GM21737 (cell line): Measurements from ENCODE around the gene AQP3.
"Not testable (repeated sequence)": the region's sequence is repeated elsewhere in the genome, so short reads cannot be mapped to it uniquely, and the experiment has no call there.

ENCODE experiments used
- ATAC-seq: cut with Tn5 transposase; IDR thresholded peaks from one replicate; pipeline ENCODE4 v1.9.1; 2021; ENCODE audit warnings: mild to moderate bottlenecking, moderate library complexity; ENCODE audit not compliant: unreplicated experiment

The AQP3 gene

DNA sequence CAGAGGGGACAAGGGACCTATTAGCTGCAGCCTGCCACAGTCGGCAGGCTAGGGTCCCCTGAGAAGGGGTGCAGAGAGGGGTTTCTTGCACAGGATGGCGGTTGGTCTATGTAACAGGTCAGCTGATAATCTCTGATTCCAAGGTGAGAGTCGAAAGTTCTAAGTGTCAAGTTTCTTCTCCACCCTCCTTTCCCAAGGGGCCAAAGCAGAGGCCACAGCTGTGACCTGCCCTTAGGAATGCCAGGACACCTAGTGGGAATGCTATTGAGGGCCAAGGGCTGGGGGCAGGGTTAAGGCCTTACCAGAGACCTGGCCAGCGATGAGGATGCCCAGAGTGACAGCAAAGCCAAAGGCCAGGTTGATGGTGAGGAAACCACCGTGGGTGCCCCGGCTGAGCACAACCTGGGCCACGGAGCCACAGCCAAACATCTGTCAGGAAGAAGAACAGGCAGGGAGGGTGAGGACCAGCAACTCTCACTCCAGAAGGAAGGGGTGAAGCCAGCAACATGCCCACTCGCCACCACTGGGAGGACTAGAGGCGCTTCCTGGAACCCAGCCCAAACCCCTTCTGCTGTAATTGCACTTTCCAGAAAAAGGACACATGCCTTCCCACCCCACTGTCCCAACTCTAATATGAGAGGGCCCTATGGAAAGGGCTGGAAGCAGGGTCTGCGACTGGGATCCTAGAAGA, 3.8 kb downstream of the AQP3 start:
- ATAC-seq, result no peak

DNA sequence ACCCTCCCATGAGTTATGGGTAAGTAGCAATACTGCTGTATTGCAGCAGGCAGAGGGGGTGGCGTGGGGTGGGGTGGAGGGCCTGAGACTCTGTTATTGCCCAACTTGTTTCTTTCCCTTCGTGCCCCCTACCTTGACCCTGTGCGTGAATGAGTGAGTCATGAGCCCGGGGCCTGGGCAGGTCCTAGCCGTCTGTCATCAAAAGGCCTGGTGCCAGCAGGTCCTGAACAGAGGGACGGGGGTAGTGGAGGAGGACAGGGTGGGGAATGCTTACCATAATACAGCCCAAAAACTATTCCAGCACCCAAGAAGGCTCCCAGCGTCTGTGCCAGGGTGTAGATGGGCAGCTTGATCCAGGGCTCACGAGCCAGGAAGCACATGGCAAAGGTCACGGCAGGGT, 4.3 kb downstream of the AQP3 start:
- no peak for ATAC-seq

DNA sequence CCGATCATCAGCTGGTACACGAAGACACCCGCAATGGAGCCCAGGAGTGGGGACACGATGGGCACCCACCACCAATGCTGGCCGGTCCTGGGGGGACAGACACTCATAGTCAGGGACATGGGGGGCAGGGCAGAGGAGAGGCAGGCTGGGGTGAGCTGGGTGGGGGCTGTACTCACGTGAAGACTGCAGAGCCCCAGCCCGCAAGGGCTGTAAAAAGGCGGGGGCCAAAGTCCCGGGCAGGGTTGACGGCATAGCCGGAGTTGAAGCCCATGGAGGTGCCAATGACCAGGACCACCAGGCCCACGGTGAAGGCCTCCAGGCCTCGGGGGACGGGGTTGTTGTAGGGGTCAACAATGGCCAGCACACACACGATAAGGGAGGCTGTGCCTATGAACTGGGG, 5.3 kb downstream of the AQP3 start:
- no peak for ATAC-seq

DNA sequence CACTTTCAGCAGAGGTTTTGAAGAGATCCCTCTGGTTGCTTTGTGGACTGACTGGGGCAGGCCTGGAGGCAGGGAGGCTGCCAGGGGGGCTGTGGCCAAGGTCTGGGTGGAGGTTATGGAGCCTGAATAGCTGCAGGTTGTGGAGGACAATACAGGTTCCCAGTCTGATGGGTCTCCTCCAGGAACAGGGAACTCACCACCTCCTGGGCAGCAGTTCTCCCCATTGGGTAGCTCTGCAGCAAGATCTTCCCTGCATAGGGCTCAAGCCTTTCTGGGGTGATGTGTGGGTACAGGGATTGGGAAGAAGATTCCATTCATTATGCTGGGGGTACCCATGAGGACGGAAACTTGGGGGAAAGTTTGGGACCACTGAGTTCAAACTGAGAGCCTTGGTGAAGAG, 6.8 kb downstream of the AQP3 start:
- no peak for ATAC-seq

DNA sequence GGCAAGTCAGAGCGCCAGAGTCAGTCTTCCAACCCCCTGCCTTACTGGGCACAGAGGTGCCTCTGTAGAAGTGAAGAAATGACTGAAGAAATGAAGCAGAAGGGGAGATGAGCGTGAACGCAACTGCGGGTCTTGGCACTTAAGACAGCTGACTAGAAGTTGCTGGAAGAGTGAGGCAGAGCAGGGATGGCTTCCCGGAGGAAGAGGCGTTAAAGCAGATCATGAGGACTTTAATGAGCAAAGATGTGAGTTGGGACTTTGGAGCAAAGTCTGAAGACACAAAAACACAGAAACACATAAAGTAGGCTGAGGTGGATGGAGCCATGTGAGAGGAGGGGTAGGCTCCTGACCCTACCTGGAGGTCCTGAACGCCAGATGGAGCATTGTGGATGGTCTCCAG, 7.2 kb downstream of the AQP3 start:
- ATAC-seq, result no peak

DNA sequence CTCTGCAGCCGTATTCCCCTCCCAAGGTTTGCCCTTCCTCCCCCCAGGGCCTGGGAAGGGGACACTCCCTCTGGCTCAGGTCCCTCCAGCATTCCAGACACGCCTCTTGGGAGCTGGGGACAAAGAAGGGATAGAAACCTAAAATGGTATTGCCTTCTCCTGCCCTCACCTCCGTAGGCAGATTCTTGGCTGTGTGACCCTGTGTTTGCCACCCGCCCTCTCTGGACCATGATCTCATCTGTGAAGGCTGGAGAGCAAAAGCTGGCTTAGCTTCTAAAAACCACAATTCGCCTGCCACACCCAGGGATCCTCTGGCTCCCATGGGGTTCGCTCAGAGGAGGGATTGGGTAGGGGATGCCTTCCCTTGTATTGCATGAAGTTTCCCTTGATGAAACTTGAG, 7.7 kb downstream of the AQP3 start:
- ATAC-seq, result no peak

DNA sequence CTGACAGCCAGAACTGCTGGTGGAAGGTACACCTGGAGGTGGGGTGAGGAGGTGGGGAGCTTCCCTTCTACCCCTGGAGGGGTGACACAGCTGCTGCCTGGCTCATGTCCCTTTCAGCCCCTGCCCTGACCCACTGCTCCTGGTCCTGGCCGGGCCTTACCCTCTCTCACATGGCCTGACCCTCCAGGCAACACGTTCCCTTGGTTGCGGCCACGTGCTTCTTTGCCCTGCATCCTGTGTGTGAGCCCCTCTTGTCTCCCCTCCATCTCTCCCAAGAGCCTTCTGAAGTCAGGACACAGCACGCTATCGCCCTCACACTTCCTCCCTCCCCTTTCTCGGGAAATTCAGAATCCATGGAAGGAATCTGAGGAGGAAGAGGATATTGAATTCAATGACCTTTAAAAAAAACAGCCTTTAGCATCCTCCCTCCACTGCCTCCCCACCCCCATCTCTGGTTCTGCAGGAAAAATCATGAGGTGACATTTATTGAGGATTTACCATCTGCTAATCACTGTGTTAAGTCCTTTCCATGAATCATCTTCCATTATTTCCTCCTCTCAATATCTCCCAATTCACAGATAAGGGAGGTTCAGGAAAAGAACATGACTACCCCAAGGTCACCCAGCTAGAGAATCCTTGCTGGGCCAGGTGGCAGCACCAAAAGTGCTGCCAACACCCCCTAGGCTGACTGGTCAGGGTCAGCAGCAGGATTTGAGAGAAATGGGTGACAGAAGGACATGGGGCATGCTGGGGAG, 8.3 kb downstream of the AQP3 start:
- no peak for ATAC-seq

DNA sequence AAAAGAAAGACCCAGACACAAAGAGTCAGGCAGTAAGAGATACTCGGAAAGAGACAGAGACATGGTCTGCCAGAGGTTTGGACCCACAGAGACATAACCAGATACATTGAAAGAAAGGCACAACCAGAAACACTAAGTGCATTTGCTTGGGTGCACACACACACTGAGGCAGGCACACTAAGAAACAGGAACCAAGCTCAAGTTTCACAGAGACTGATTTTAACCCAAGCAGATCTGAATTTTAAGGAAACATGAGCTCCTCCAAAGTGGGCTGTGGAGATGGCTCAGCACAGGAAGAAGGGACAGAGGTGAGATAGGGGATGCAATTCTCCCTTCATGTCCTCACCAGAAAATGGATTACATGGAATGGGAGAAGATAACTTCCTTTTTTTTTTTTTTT, 9.5 kb downstream of the AQP3 start:
- ATAC-seq, result no peak

DNA sequence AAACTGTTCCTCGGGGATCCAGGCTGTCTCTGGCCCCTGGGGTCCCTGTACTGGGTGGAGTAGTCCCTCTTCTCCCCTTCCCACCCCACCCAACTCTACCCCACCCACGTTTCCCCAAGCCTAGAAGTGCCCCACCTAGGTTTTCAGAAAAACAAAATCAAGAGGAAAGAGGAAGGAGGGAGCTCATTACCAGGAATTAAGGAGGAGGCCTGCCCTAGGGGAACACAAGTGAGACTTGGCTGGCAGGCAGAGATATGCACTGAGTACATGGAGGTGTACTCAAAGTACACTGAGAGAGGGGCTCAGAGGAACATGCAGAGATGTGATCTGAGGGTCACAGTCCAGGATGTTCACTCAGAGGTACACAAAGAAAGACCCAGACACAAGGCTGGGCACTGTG, 10.2 kb downstream of the AQP3 start:
- ATAC-seq, result no peak

DNA sequence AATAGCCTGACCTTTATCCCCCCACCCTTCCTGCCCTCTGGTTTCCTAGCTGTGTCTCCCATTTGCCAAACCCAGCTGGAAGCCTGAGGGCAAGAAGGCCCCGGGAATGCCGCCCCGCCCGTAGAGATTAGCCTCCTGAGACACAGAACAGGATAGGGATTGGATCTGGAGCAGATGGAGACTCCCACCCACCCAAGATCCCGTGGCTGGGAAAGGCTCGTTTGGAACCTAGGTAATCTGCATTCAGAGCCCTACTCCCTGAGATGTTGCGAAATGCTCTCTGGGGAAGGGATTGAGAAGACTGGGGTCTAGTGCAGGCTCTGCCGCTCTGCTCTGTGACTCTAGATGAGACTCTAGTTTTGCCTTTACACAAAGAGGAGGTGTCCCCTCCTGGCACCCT, 10.9 kb downstream of the AQP3 start:
- ATAC-seq, result no peak

DNA sequence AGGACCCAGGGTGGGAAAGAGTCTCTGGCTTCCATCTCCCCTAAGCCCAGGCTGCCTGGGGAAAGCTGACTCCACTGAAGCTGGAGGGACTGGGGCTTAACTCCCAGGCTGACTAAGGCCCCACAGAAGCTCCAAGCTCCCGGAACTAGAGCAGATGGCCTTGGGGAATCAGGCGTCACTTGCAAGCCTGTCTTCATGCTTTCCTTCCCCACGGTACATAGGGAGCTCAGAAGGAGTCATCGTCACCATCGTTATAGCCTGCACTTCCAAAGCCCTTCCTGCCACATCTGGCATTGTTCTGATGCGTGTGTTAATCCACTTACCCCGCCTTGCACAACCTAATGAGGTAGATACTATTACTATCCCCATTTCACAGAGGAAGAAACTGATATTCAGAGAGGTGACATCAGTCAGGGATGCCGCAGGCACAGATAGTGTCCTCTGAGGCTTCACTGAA, 11.5 kb downstream of the AQP3 start:
- ATAC-seq, result no peak

DNA sequence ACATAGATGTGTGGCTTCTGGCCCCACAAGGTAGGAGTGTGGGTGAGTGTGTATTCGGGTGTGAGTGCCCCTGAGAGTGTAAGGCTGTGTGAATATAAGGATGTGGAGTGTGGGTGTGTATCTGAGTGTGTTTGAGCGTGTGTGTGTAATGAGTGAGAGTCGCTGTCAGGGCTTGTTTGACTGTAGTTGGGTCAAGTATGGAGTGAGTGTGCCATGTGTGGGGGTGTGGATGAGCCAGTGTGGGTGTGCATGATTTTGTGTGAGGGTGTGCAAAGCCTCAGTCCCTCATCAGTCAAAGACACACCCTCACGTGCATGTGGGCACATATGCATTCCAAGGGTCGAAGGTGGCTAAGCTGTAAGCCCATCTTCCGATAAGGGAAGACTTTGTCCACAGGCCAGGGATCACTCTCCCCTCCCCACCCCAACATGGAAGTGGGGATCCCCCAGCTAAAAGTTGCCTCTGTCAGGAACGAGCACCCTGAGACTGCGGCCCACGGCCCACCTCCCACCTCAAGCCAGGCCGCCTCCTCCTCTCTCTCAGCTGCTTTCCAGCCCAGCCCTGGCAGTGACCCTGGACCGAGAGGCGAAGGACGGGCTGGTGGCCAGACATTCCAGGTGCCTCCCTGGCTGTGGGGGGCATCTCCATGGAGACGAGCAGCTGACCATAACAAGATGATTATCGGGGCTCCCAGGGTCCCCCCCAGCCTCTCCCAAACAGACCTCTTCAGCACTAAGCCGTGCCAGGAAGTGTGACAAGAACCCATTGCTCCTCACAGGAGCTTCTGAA, 12.9 kb downstream of the AQP3 start:
- ATAC-seq, result no peak

DNA sequence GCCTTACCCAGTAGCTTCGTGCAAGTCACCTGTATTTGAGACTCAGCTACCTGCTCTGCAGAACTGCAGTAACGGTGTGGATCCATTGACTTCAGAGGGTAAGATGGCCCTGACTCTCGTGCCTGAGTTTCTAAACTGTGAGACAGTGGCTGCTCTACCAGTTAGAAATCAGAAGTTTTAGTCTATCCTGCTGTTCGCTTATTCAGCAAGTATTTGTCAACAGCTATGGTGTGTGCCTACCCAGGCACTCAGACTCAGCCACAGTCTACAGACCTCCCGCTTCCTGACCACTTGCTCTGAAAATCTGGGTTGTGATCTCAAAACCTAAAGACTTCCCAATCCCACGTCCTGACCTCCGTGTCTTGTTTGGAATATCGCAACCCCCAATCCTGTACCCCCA, 13.5 kb downstream of the AQP3 start:
- no peak for ATAC-seq

DNA sequence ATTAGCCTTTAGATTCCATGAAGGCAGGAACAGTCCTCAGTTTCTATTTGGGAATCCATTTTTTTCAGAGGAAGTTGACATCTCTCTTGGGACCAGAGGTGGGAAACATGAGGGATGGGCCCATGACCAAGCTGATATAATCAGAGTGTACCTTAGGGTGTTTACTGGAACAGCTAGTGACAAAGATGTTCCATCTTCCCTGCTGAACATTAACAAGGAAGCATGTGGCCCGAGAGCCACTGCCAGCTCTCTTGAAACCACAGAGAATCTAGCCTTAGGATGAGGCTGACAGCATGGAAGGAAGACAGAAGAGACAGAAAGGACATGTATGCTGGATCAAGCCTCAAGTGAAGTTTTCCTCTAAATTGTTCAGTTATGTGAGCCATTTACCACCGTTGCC, 16.0 kb downstream of the AQP3 start:
- no peak for ATAC-seq

DNA sequence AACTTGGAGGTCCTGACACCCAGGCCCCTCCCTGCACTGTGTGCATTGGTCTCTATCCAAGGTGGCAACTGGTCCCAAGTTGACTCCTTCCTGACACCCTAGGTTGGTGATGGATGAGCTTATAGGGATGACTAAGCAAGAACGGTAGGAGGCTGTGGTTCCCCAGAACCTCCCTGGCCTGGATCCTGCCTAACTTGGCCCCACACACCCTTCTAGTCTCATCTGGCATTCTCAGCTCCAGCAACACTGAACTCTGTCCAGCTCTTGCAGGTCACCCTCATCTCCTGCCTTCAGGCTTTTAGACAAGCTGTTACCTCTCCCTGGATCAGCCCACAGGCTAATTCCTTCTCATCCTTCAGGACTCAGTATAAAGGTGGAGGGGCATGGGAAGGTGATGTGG, 16.5 kb downstream of the AQP3 start:
- no peak for ATAC-seq

DNA sequence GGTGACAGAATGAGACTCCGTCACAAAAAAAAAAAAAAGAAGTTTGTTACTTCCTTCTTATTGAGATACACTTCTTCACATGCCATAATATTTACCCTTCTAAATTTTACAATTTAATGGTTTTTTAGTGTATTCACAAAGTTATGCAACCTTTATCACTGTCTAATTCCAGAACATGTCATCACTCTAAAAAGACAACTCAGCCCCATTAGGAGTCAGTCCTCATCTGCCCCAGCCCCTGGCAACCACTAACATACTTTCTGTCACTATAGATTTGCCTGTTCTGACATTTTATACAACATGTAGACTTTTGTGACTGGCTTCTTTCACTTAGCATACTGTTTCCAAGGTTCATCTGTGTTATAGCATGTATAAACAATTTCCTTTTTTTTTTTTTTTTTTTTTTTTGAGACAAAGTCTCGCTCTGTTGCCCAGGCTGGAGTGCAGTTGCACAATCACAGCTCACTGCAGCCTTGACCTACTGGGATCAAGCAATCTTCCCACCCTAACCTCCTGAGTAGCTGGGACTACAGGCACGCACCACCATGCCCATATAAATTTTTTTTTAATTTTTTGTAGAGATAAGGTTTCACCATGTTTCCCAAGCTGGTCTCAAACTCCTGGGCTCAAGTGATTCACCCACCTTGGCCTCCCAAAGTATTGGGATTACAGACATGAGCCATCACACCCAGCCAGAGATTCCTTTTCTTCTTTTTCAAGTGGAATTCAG, 18.0 kb downstream of the AQP3 start:
- no peak for ATAC-seq

DNA sequence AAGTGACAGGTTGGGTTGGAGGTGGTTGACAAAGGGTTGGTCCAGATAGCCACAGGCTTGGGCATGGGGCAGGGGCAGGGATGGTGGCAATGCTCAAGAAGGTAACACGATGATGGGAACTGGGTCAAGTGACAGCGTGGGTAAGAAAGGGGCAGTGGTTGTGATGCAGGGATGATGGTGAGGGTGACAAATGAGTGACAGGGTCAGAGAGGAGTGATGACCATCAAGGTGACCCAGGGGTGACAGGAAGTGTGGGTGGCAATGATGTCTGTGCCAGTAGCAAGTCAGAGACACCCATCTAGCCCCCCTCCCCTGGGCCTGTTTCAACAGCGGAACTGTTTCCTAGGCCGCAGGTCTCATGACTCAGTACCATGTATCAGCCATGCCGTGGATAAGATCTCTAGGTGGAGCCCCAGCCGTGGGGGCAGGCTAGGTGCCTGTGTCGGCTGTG, 20.5 kb downstream of the AQP3 start:
- ATAC-seq, result no peak

DNA sequence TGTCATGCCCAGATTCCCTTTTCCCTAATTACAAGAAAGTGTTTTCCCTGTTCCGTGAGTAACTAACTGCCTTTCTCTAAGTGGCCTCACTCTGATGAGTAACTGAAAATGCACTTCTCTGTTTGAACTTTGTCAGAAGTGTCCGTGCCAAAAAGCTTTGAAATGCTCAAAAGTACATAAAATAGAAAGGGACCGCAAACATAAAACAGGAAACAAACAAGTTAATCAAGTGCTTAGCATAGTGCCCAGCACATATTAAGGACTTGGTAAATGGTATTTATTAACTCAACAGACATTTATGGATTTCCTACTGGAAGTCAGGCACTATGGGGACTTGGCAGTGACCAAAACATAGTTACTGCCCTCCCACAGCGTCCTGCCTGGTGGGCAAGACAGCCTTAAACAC, 22.3 kb downstream of the AQP3 start:
- ATAC-seq, result no peak

DNA sequence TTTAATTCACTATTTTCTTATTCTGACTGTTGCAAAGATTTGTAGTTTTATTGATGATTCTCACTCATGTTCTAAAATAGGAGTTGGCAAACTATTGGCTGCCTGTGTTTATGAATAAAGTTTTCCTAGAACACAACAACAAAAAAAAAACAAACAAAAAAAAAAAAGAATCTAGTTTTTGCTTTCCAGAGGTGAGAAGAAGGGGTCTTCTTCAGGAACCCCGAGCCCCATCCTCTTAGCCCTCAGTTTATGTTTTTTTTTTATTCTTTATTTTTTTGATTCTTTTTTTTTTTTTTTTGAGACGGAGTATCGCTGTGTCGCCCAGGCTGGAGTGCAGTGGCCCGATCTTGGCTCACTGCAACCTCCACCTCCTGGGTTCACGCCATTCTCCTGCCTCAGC, 22.9 kb downstream of the AQP3 start:
- not testable (repeated sequence) for ATAC-seq

DNA sequence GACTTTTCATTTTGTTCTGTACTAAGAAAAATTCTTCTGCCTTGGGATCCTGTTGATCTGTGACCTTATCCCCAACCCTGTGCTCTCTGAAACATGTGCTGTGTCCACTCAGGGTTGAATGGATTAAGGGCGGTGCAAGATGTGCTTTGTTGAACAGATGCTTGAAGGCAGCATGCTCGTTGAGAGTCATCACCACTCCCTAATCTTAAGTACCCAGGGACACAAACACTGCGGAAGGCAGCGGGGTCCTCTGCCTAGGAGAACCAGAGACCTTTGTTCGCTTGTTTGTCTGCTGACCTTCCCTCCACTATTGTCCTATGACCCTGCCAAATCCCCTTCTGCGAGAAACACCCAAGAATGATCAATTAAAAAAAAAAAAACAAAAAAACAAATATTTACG, 23.4 kb downstream of the AQP3 start:
- not testable (repeated sequence) for ATAC-seq

DNA sequence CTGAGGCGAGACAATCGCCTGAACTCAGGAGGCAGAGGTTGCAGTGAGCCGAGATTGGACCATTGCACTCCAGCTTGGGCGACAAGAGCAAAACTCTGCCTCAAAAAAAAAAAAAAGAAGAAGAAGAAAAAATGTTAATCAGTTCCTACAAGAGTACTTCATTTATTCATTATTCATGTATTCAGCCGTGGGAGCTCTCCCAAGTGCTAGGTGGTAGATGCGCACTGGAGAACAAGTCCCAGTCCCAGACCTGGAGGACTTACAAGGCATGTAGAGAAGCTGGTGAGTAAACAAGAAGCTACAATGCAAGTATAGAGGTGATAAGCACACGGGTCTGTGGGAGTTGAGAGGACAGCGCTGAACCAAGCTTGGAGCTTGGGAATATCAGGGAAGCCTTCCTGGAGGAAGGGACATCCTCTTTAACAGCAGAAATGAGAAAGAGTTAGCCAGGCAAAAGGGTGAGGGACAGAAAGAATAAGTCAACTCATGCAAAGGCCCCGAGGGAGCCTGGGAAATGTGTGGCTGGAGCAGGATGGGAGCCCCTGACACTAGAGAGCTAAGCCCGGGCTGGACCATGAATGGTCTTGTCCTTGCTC, 27.6 kb downstream of the AQP3 start:
- ATAC-seq, result no peak
